Stimulated activated naive CD8-positive, alpha-beta T cell treated with anti-CD3 and anti-CD28 coated beads, Interleukin-15, Interleukin-2, amounts not matched to agents 100 U/mL and 50 U/mL, for 24 hours (primary cell): ENCODE results near the gene SLC9A7.

Experiments
- ATAC-seq: fragments of 150-1000 bp; cut with Tn5 transposase; one replicate; pipeline ENCODE4 v1.10.0; 2021
- DNase-seq: peaks from one replicate; pipeline ENCODE4 v3.0.0; 2021

Gene SLC9A7

GRCh38 chrX:46573331-46573891, 185.5 kb downstream of the SLC9A7 start, which contains the start of gene CHST7:
TSS of gene CHST7 (plus strand) at chrX:46573765. CDS start at chrX:46573932, 167 bp downstream.
- ATAC-seq, result peak; percentile 52
- DNase-seq, result peak; percentile 64

- DNase-seq (peak; percentile 24), ATAC-seq (peak; percentile 73)
Measured at GRCh38 chrX:46572340-46572936, 186.5 kb downstream of the SLC9A7 start.

- peak; percentile 65 for ATAC-seq
- DNase-seq, result no peak
Measured at GRCh38 chrX:46571423-46572339, 187.2 kb downstream of the SLC9A7 start.

- no peak for ATAC-seq
- no peak for DNase-seq
Measured at GRCh38 chrX:46569621-46570020, 189.3 kb downstream of the SLC9A7 start.

- ATAC-seq, result no peak
- no peak for DNase-seq
Measured at GRCh38 chrX:46567388-46567787, 191.5 kb downstream of the SLC9A7 start.

- ATAC-seq, result peak; percentile 85
- no peak for DNase-seq
Measured at GRCh38 chrX:46561824-46562657, 196.9 kb downstream of the SLC9A7 start.

- ATAC-seq (no peak), DNase-seq (no peak)
Measured at GRCh38 chrX:46559062-46559461, 199.9 kb downstream of the SLC9A7 start.

- ATAC-seq, result no peak
- DNase-seq, result no peak
Measured at GRCh38 chrX:46554942-46555341, 204.0 kb downstream of the SLC9A7 start.

GRCh38 chrX:46553935-46554334, 205.0 kb downstream of the SLC9A7 start:
- DNase-seq, result no peak
- no peak for ATAC-seq

GRCh38 chrX:46551494-46552128, 207.3 kb downstream of the SLC9A7 start:
- DNase-seq (no peak), ATAC-seq (no peak)

- no peak for ATAC-seq
Measured at GRCh38 chrX:46549914-46550313, 209.0 kb downstream of the SLC9A7 start.

More at GRCh38 chrX:46549914-46550313, 209.0 kb downstream of the SLC9A7 start:
- DNase-seq, result no peak
